ENCODE measurements around the gene PTGES3. TPM values are rescaled to one million over a fixed set of nuclear protein-coding genes. Genes with fewer than 3 reads are reported as not detected.
A peak's percentile ranks its signal among the peaks of the same experiment; 100 is the strongest.

PTGES3 gene
- total and polyA plus RNA-seq, 7 donors, result 92.8 to 209 (median 156) TPM

DNA sequence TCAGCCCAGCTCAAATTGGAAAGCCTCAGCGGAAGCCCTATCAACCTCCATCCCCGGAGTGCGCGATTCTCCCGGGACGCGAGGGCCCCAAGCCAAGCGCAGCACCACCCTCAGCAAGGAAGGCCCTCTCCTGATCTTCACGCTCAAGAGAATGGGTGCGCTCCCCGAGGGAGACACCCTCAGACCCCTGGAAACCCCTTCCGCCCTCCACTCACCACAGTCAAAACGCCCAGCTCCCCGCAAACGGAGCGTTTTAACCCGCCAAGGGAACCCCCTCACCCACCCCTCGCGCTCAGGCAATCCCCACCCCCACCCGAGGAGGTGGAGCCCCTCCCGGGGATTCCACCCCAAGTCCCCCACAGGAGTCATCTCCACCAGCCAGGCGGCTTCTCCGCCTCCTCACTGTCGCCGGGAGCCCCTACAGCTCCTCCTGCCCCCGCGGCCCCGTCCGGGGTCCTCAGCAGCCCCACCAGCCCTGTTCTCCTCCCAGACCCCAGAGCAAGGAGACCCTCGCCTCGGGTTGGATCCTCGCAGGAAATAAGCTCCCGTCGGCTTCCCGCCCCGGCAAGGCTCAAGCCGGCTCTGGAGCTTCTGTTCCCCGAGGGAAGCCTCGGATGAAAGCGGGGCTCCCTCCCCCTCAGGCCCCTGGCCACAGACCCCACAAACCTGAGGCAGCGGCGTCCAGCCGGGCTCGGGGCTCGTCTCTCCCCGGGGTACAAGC lies 58.5 kb downstream of the PTGES3 start:
- H3K27ac ChIP-seq, result peak overlapping the region; percentile 96 to 98 (median 97)
- peak overlapping the region; percentile 88 to 100 (median 97) for H3K4me3 ChIP-seq
- H3K27me3 ChIP-seq, result no peaks in the 10 kb centered on the region
- no peaks in the 10 kb centered on the region for H3K9me3 ChIP-seq
- TF ChIP-seq CTCF (IDR thresholded peaks at IDR 0.05), result no peak
- TF ChIP-seq EP300 (IDR thresholded peaks at IDR 0.05), result no peak
- TF ChIP-seq POLR2A (IDR thresholded peaks at IDR 0.05), result no peak
- DNase-seq, result no peak
- intact Hi-C loops (cut with DNase I), result loop anchor here (5.0 kb wide), 1 partner anchor 57 kb away; no protein-coding TSS in a partner anchor
- H3K36me3 ChIP-seq, result peaks cover 0 to 10% (median 4%) of the 10 kb centered on the region in 4 donors
- peaks cover 0 to 74% (median 72%) of the 10 kb centered on the region in 4 donors for H3K4me1 ChIP-seq
- WGBS, 2 donors, result 0% methylated on average over 46 of the region's 46 CpGs

GRCh38 chr12:56628671-56629458 lies 59.2 kb downstream of the PTGES3 start:
- DNase-seq, result peak; percentile 81
- intact Hi-C loops (cut with DNase I), result no loop called here
- peaks cover 0 to 74% (median 71%) of the 10 kb centered on the region in 4 donors for H3K4me1 ChIP-seq

GRCh38 chr12:56626701-56627100 lies 61.4 kb downstream of the PTGES3 start:
- Histone ChIP-seq H3K27ac (no peak overlapping the region), H3K27me3 (no peaks in the 10 kb centered on the region), H3K4me1 (peaks cover 0 to 69% (median 67%) of the 10 kb centered on the region in 4 donors), H3K36me3 (peaks cover 0 to 24% (median 4%) of the 10 kb centered on the region in 4 donors), H3K4me3 (no peak overlapping the region), H3K9me3 (no peaks in the 10 kb centered on the region)
- TF ChIP-seq EP300 (IDR thresholded peaks at IDR 0.05), result no peak
- TF ChIP-seq POLR2A (IDR thresholded peaks at IDR 0.05), result no peak
- no peak for TF ChIP-seq CTCF (IDR thresholded peaks at IDR 0.05)
- no peak for TF ChIP-seq POLR2AphosphoS5 (IDR thresholded peaks at IDR 0.05)
- intact Hi-C loops (cut with DNase I), result no loop called here
- DNase-seq, result no peak

More at GRCh38 chr12:56628671-56629458, 59.2 kb downstream of the PTGES3 start:
- H3K36me3 ChIP-seq, result peaks cover 0 to 10% (median 4%) of the 10 kb centered on the region in 4 donors
- TF ChIP-seq POLR2A (IDR thresholded peaks at IDR 0.05) (no peak), EP300 (IDR thresholded peaks at IDR 0.05) (no peak), CTCF (IDR thresholded peaks at IDR 0.05) (no peak), POLR2AphosphoS5 (IDR thresholded peaks at IDR 0.05) (peak in 2 of 4 donors; percentile 49 to 62)
- 1% methylated on average over 18 of the region's 18 CpGs for WGBS, 2 donors
- H3K9me3 ChIP-seq, result no peaks in the 10 kb centered on the region
- no peaks in the 10 kb centered on the region for H3K27me3 ChIP-seq
- H3K4me3 ChIP-seq, result peak overlapping the region; percentile 88 to 100 (median 97)
- peak overlapping the region; percentile 96 to 98 (median 97) for H3K27ac ChIP-seq

- peaks cover 0 to 59% (median 45%) of the 10 kb centered on the region in 4 donors for H3K4me1 ChIP-seq
- intact Hi-C loops (cut with DNase I), result no loop called here
- H3K27me3 ChIP-seq, result no peaks in the 10 kb centered on the region
Measured at GRCh38 chr12:56622535-56622934, 65.5 kb downstream of the PTGES3 start.

More at GRCh38 chr12:56622535-56622934, 65.5 kb downstream of the PTGES3 start:
- TF ChIP-seq CTCF (IDR thresholded peaks at IDR 0.05) (no peak), POLR2A (IDR thresholded peaks at IDR 0.05) (no peak), POLR2AphosphoS5 (IDR thresholded peaks at IDR 0.05) (no peak), EP300 (IDR thresholded peaks at IDR 0.05) (no peak)
- no peak overlapping the region for H3K4me3 ChIP-seq
- no peak for DNase-seq
- no peaks in the 10 kb centered on the region for H3K9me3 ChIP-seq
- H3K36me3 ChIP-seq, result peaks cover 0 to 56% (median 8%) of the 10 kb centered on the region in 4 donors
- 27 to 70% methylated on average over 1 of the region's 1 CpG for WGBS, 2 donors
- no peak overlapping the region for H3K27ac ChIP-seq

Data from sigmoid colon (tissue), 7 donors.